Measurements from ENCODE around the gene TIGIT.
"Not testable (repeated sequence)": the region's sequence is repeated elsewhere in the genome, so short reads cannot be mapped to it uniquely, and the experiment has no call there.

TIGIT gene

GRCh38 chr3:114293838-114294535, at the start of gene TIGIT:
TSS of gene TIGIT (plus strand) at chr3:114294028. CDS start at chr3:114294062, 34 bp downstream.
- H3K9ac ChIP-seq (ENCODE audit: low read length) = no peak within 1 kb of the TSS
- H3K27me3 ChIP-seq (ENCODE audit: control insufficient read depth, insufficient read depth, low read length) = no peaks in the 10 kb centered on the region
- H3K4me3 ChIP-seq (ENCODE audit: low read length) = no peak within 1 kb of the TSS
- no peaks in the 10 kb centered on the region for H3K36me3 ChIP-seq (ENCODE audit: control insufficient read depth, insufficient read depth, low read length)
- H3K9me3 ChIP-seq (ENCODE audit: control insufficient read depth, low read length) = no peaks in the 10 kb centered on the region
- H3K4me1 ChIP-seq (ENCODE audit: control insufficient read depth, insufficient read depth, low read length) = no peaks in the 10 kb centered on the region

GRCh38 chr3:114252954-114253353, 40.9 kb upstream of the TIGIT start:
- Histone ChIP-seq H3K36me3 (ENCODE audit: control insufficient read depth, insufficient read depth, low read length) (no peaks in the 10 kb centered on the region), H3K27me3 (ENCODE audit: control insufficient read depth, insufficient read depth, low read length) (no peaks in the 10 kb centered on the region), H3K9ac (ENCODE audit: low read length) (no peak overlapping the region), H3K4me3 (ENCODE audit: low read length) (no peak overlapping the region), H3K9me3 (ENCODE audit: control insufficient read depth, low read length) (no peaks in the 10 kb centered on the region), H3K4me1 (ENCODE audit: control insufficient read depth, insufficient read depth, low read length) (no peaks in the 10 kb centered on the region)

- no peaks in the 10 kb centered on the region for H3K27me3 ChIP-seq (ENCODE audit: control insufficient read depth, insufficient read depth, low read length)
- H3K9ac ChIP-seq (ENCODE audit: low read length) = no peak overlapping the region
Measured at GRCh38 chr3:114253505-114253904, 40.3 kb upstream of the TIGIT start.

GRCh38 chr3:114259566-114259965, 34.3 kb upstream of the TIGIT start:
- Histone ChIP-seq H3K36me3 (ENCODE audit: control insufficient read depth, insufficient read depth, low read length) (no peaks in the 10 kb centered on the region), H3K27me3 (ENCODE audit: control insufficient read depth, insufficient read depth, low read length) (no peaks in the 10 kb centered on the region), H3K9ac (ENCODE audit: low read length) (no peak overlapping the region), H3K9me3 (ENCODE audit: control insufficient read depth, low read length) (no peaks in the 10 kb centered on the region), H3K4me1 (ENCODE audit: control insufficient read depth, insufficient read depth, low read length) (no peaks in the 10 kb centered on the region), H3K4me3 (ENCODE audit: low read length) (no peak overlapping the region)

More at GRCh38 chr3:114253505-114253904, 40.3 kb upstream of the TIGIT start:
- H3K4me1 ChIP-seq (ENCODE audit: control insufficient read depth, insufficient read depth, low read length) = no peaks in the 10 kb centered on the region
- no peaks in the 10 kb centered on the region for H3K36me3 ChIP-seq (ENCODE audit: control insufficient read depth, insufficient read depth, low read length)
- H3K4me3 ChIP-seq (ENCODE audit: low read length) = no peak overlapping the region
- no peaks in the 10 kb centered on the region for H3K9me3 ChIP-seq (ENCODE audit: control insufficient read depth, low read length)

- no peaks in the 10 kb centered on the region for H3K36me3 ChIP-seq (ENCODE audit: control insufficient read depth, insufficient read depth, low read length)
Measured at GRCh38 chr3:114260152-114260551, 33.7 kb upstream of the TIGIT start.

GRCh38 chr3:114270019-114270418, 23.8 kb upstream of the TIGIT start:
- Histone ChIP-seq H3K9me3 (ENCODE audit: control insufficient read depth, low read length) (no peaks in the 10 kb centered on the region), H3K9ac (ENCODE audit: low read length) (no peak overlapping the region), H3K36me3 (ENCODE audit: control insufficient read depth, insufficient read depth, low read length) (no peaks in the 10 kb centered on the region), H3K27me3 (ENCODE audit: control insufficient read depth, insufficient read depth, low read length) (no peaks in the 10 kb centered on the region), H3K4me3 (ENCODE audit: low read length) (no peak overlapping the region), H3K4me1 (ENCODE audit: control insufficient read depth, insufficient read depth, low read length) (no peaks in the 10 kb centered on the region)

More at GRCh38 chr3:114260152-114260551, 33.7 kb upstream of the TIGIT start:
- no peaks in the 10 kb centered on the region for H3K9me3 ChIP-seq (ENCODE audit: control insufficient read depth, low read length)
- H3K27me3 ChIP-seq (ENCODE audit: control insufficient read depth, insufficient read depth, low read length) = no peaks in the 10 kb centered on the region
- no peak overlapping the region for H3K9ac ChIP-seq (ENCODE audit: low read length)
- no peak overlapping the region for H3K4me3 ChIP-seq (ENCODE audit: low read length)
- H3K4me1 ChIP-seq (ENCODE audit: control insufficient read depth, insufficient read depth, low read length) = no peaks in the 10 kb centered on the region

GRCh38 chr3:114272271-114272670, 21.6 kb upstream of the TIGIT start:
- no peak overlapping the region for H3K9ac ChIP-seq (ENCODE audit: low read length)
- H3K27me3 ChIP-seq (ENCODE audit: control insufficient read depth, insufficient read depth, low read length) = no peaks in the 10 kb centered on the region
- no peaks in the 10 kb centered on the region for H3K36me3 ChIP-seq (ENCODE audit: control insufficient read depth, insufficient read depth, low read length)
- no peak overlapping the region for H3K4me3 ChIP-seq (ENCODE audit: low read length)
- H3K4me1 ChIP-seq (ENCODE audit: control insufficient read depth, insufficient read depth, low read length) = no peaks in the 10 kb centered on the region
- H3K9me3 ChIP-seq (ENCODE audit: control insufficient read depth, low read length) = no peaks in the 10 kb centered on the region

GRCh38 chr3:114274929-114275328, 18.9 kb upstream of the TIGIT start:
- Histone ChIP-seq H3K9me3 (ENCODE audit: control insufficient read depth, low read length) (no peaks in the 10 kb centered on the region), H3K4me1 (ENCODE audit: control insufficient read depth, insufficient read depth, low read length) (no peaks in the 10 kb centered on the region), H3K9ac (ENCODE audit: low read length) (no peak overlapping the region)

GRCh38 chr3:114276856-114277255, 17.0 kb upstream of the TIGIT start:
- not testable (repeated sequence) for H3K27me3 ChIP-seq (ENCODE audit: control insufficient read depth, insufficient read depth, low read length); H3K9me3 ChIP-seq (ENCODE audit: control insufficient read depth, low read length); H3K4me3 ChIP-seq (ENCODE audit: low read length); H3K4me1 ChIP-seq (ENCODE audit: control insufficient read depth, insufficient read depth, low read length); H3K9ac ChIP-seq (ENCODE audit: low read length); H3K36me3 ChIP-seq (ENCODE audit: control insufficient read depth, insufficient read depth, low read length)

More at GRCh38 chr3:114274929-114275328, 18.9 kb upstream of the TIGIT start:
- Histone ChIP-seq H3K36me3 (ENCODE audit: control insufficient read depth, insufficient read depth, low read length) (no peaks in the 10 kb centered on the region), H3K4me3 (ENCODE audit: low read length) (no peak overlapping the region), H3K27me3 (ENCODE audit: control insufficient read depth, insufficient read depth, low read length) (no peaks in the 10 kb centered on the region)

GRCh38 chr3:114284644-114285043, 9.2 kb upstream of the TIGIT start:
- Histone ChIP-seq H3K36me3 (ENCODE audit: control insufficient read depth, insufficient read depth, low read length) (no peaks in the 10 kb centered on the region), H3K9me3 (ENCODE audit: control insufficient read depth, low read length) (no peaks in the 10 kb centered on the region), H3K27me3 (ENCODE audit: control insufficient read depth, insufficient read depth, low read length) (no peaks in the 10 kb centered on the region), H3K4me3 (ENCODE audit: low read length) (no peak overlapping the region), H3K4me1 (ENCODE audit: control insufficient read depth, insufficient read depth, low read length) (no peaks in the 10 kb centered on the region), H3K9ac (ENCODE audit: low read length) (no peak overlapping the region)

- Histone ChIP-seq H3K4me1 (ENCODE audit: control insufficient read depth, insufficient read depth, low read length) (no peaks in the 10 kb centered on the region), H3K36me3 (ENCODE audit: control insufficient read depth, insufficient read depth, low read length) (no peaks in the 10 kb centered on the region), H3K27me3 (ENCODE audit: control insufficient read depth, insufficient read depth, low read length) (no peaks in the 10 kb centered on the region), H3K9me3 (ENCODE audit: control insufficient read depth, low read length) (no peaks in the 10 kb centered on the region), H3K9ac (ENCODE audit: low read length) (no peak overlapping the region), H3K4me3 (ENCODE audit: low read length) (no peak overlapping the region)
Measured at GRCh38 chr3:114285648-114286230, 8.1 kb upstream of the TIGIT start.

GRCh38 chr3:114286266-114286665, 7.6 kb upstream of the TIGIT start:
- Histone ChIP-seq H3K9ac (ENCODE audit: low read length) (no peak overlapping the region), H3K4me3 (ENCODE audit: low read length) (no peak overlapping the region), H3K4me1 (ENCODE audit: control insufficient read depth, insufficient read depth, low read length) (no peaks in the 10 kb centered on the region), H3K27me3 (ENCODE audit: control insufficient read depth, insufficient read depth, low read length) (no peaks in the 10 kb centered on the region), H3K9me3 (ENCODE audit: control insufficient read depth, low read length) (no peaks in the 10 kb centered on the region), H3K36me3 (ENCODE audit: control insufficient read depth, insufficient read depth, low read length) (no peaks in the 10 kb centered on the region)
